Heart right ventricle (tissue), 16 donors: ENCODE data around the gene ASAP2. TPM values are rescaled to one million over a fixed set of nuclear protein-coding genes. Genes with fewer than 3 reads are reported as not detected.

Experiments
- ATAC-seq, 8 donors: fragments of 200-7000 bp; cut with Tn5 transposase; one replicate each; pipeline ENCODE4 v1.9.1; 2020; ENCODE audit warnings: mild to moderate bottlenecking in 8 of 8, moderate library complexity in 8 of 8, moderate number of reproducible peaks in 1 of 8
- DNase-seq, 2 donors: peaks; one replicate each; pipeline ENCODE4 v3.0.0-alpha.2; 2020
- H3K27ac ChIP-seq, 10 donors: fragments of 200-600 bp; sonication (generic) in 2 of 10; one replicate each; pipeline versions ENCODE4 v1.5.0 to v1.8.0; 2020 to 2022; ENCODE audit warnings: mild to moderate bottlenecking in 3 of 10
- H3K27me3 ChIP-seq, 7 donors: fragments of 200-600 bp; one replicate each; pipeline ENCODE4 v1.8.0; 2021 to 2022; ENCODE audit warnings: mild to moderate bottlenecking in 2 of 7
- H3K36me3 ChIP-seq, 9 donors: fragments of 200-600 bp; sonication (generic) in 1 of 9; one replicate each; pipeline versions ENCODE4 v1.5.0 to v1.8.0; 2020 to 2022; ENCODE audit warnings: mild to moderate bottlenecking in 2 of 9
- H3K4me1 ChIP-seq, 9 donors: fragments of 200-600 bp; sonication (generic) in 1 of 9; one replicate each; pipeline versions ENCODE4 v1.5.0 to v1.8.0; 2020 to 2022; ENCODE audit warnings: mild to moderate bottlenecking in 4 of 9
- H3K4me3 ChIP-seq, 10 donors: fragments of 200-600 bp; sonication (generic) in 2 of 10; one replicate each; pipeline versions ENCODE4 v1.5.0 to v1.8.0; 2020 to 2022; ENCODE audit warnings: mild to moderate bottlenecking in 7 of 10, moderate library complexity in 2 of 10
- H3K9me3 ChIP-seq, 11 donors: fragments of 200-600 bp in 10 of 11; sonication (generic) in 2 of 11; one replicate each; pipeline versions ENCODE4 v1.5.0 to v1.8.0; 2013 to 2022; ENCODE audit warnings: mild to moderate bottlenecking in 2 of 11, control low read depth in 1 of 11, moderate library complexity in 1 of 11
- WGBS, 2 donors: extraction: QIAGEN DNeasy Blood & Tissue Kit; methylation state at CpG; one replicate each; pipeline ENCODE4 v1.1.7; 2013; ENCODE audit warnings: inconsistent platforms in 1 of 2; 5-methylcytosine and 5-hydroxymethylcytosine counted together
- intact Hi-C, 10 donors: fragments of 100-400 bp; cut with DNase I; formaldehyde crosslinking; loops; one replicate each; pipeline versions ENCODE4 v1.11.1 to v1.14.2; 2022
- polyA plus RNA-seq, 2 donors: library from polyadenylated mRNA; stranded (reverse); fragments of 200-250 nt; gene quantifications; one replicate each; pipeline ENCODE4 v1.2.3, GENCODE V29; 2013
- total RNA-seq, 10 donors: library from RNA; stranded (reverse); fragmentation: NEBNext Ultra II Directional in 3 of 10; extraction: Animal tissue kit (Norgen Biotek cat#: 25700) in 3 of 10; gene quantifications; one replicate each; pipeline versions ENCODE4 v1.2.1 to v1.2.4, GENCODE V29; 2021 to 2023
- TF ChIP-seq, protein P1 (sequence below), 9 donors: fragments of 200-600 bp; sonication (generic) in 2 of 9; IDR thresholded peaks; one replicate each; pipeline versions ENCODE4 v1.5.0 to v1.8.0; 2021 to 2022; ENCODE audit warnings: antibody characterized with exemption in 9 of 9, mild to moderate bottlenecking in 5 of 9, moderate library complexity in 1 of 9
- donor health status: Arrhythmogenic right ventricular cardiomyopathy.
- donor health status: ischemic (EF 13 %, LVEDD 7.1; RV severe dilation, severe dysfunction).
- donor health status: healthy with polysubstance abuse.
- donor health status: DM: no; HTN: yes; CAD: no.
- donor health status: DM: no; HTN: no; CAD: no.
- donor health status: ischemic (EF 25% LVEDD 6.9; RV normal size, moderate dysfunction).
- donor health status: ischemic (EF 25% LVEDD 5.7; RV mildly dilated, moderate dysfunction).
- donor health status: healthy.
- donor health status: DM: yes; HTN: yes; CAD: no.
- donor health status: Ischemic cardiomyopathy.
- donor health status: ischemic (EF 35%, LVEDD 5.7; RV mildly dilated, moderate dysfunction).
- donor health status: nonischemic (EF 11% LVEDD 7.7; RV severe dilation, severe dysfunction).
- donor health status: DM: yes; HTN: yes; CAD: no.
- donor health status: PGD.
- donor health status: ischemic (EF 29% LVEDD 5.4; RV normal size, mild dysfunction).
- donor health status: nonischemic (EF 23%, LVEDD 6.1; RV moderate dilation, normal function).

The ASAP2 gene
- total and polyA plus RNA-seq, 12 donors = 5.4 to 17.3 (median 11.8) TPM

GRCh38 chr2:9234680-9235146 is 28.1 kb downstream of the ASAP2 start:
- Histone ChIP-seq H3K27me3 (peaks cover 0 to 7% (median 0%) of the 10 kb centered on the region in 7 donors), H3K36me3 (no peaks in the 10 kb centered on the region), H3K4me1 (peaks cover 57 to 100% (median 99%) of the 10 kb centered on the region in 9 donors), H3K27ac (peak overlapping the region; percentile 42 to 93 (median 80)), H3K4me3 (no peak overlapping the region), H3K9me3 (no peaks in the 10 kb centered on the region)
- no peak for DNase-seq
- peak; percentile 6 to 73 (median 55) for ATAC-seq
- 58 to 69% methylated on average over 9 of the region's 9 CpGs for WGBS, 2 donors
- TF ChIP-seq, protein P1, sequence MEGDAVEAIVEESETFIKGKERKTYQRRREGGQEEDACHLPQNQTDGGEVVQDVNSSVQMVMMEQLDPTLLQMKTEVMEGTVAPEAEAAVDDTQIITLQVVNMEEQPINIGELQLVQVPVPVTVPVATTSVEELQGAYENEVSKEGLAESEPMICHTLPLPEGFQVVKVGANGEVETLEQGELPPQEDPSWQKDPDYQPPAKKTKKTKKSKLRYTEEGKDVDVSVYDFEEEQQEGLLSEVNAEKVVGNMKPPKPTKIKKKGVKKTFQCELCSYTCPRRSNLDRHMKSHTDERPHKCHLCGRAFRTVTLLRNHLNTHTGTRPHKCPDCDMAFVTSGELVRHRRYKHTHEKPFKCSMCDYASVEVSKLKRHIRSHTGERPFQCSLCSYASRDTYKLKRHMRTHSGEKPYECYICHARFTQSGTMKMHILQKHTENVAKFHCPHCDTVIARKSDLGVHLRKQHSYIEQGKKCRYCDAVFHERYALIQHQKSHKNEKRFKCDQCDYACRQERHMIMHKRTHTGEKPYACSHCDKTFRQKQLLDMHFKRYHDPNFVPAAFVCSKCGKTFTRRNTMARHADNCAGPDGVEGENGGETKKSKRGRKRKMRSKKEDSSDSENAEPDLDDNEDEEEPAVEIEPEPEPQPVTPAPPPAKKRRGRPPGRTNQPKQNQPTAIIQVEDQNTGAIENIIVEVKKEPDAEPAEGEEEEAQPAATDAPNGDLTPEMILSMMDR (IDR thresholded peaks at IDR 0.05) = no peak
- intact Hi-C loops = no loop called here

DNA sequence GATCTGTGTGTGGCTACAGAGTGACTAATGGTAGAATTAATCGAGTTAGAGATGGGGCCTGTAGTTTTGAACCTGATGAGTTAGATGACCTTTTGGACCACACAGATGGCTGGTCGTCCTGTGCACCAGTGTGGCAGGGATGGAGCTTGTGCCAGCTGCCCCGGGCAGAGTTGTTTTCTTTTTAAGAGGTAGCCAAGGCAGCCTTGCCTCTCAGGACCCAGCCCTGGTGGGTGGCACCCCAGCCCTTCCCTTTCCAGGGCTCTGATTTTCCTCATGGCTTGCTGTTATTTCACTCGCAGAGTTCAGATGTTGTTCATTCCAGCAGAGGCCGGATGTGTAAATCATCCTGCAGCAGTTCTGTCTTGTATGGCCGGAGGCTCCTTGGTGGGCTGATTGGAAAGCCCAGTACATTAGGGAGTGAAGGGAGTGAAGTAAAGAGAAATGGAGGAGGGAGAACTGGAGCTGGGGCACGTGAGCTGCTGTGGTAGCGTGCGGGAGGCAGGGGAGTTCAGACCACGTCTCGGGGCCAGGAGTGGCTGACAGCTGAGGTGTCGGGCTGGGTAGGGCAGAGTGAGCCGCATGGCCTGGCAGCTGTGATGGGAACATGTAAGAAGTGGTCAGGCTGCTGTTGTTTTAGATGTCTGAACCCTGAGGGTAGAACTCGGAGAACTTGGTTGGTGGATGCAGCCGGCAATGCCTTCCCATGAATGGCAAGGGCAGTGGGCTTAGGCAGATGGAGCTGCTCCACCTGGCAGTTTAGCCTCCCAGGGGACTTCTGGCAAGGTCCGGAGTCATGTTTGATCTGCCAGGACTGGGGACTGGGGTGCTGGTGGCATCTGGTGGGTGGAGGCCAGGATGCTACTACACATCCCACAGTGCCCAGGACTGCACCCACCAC is 28.8 kb downstream of the ASAP2 start:
- Histone ChIP-seq H3K9me3 (no peaks in the 10 kb centered on the region), H3K27ac (peak overlapping the region; percentile 42 to 93 (median 80)), H3K4me3 (no peak overlapping the region), H3K36me3 (no peaks in the 10 kb centered on the region), H3K4me1 (peaks cover 50 to 100% (median 93%) of the 10 kb centered on the region in 9 donors), H3K27me3 (peaks cover 0 to 5% (median 0%) of the 10 kb centered on the region in 7 donors)
- 58 to 60% methylated on average over 16 of the region's 16 CpGs for WGBS, 2 donors
- TF ChIP-seq, protein P1 (IDR thresholded peaks at IDR 0.05) = no peak
- intact Hi-C loops = no loop called here
- ATAC-seq (peak in 7 of 8 donors; percentile 7 to 34 (median 28)), DNase-seq (no peak)

- ATAC-seq = no peak
- WGBS, 2 donors = 82% methylated on average over 7 of the region's 7 CpGs
- Histone ChIP-seq H3K27ac (peak overlapping the region; percentile 42 to 93 (median 80)), H3K36me3 (no peaks in the 10 kb centered on the region), H3K4me3 (no peak overlapping the region), H3K27me3 (peaks cover 0 to 5% (median 0%) of the 10 kb centered on the region in 7 donors), H3K9me3 (no peaks in the 10 kb centered on the region), H3K4me1 (peaks cover 46 to 100% (median 92%) of the 10 kb centered on the region in 9 donors)
- DNase-seq = no peak
- TF ChIP-seq, protein P1 (IDR thresholded peaks at IDR 0.05) = no peak
- intact Hi-C loops = no loop called here
These were observed 29.4 kb downstream of the ASAP2 start for GRCh38 chr2:9236045-9236344.

- WGBS, 2 donors = 45 to 60% methylated on average over 6 of the region's 6 CpGs
- DNase-seq (peak in 1 of 2 donors; percentile 57), ATAC-seq (peak in 6 of 8 donors; percentile 24 to 71 (median 56))
- peak overlapping the region in 1 of 10 donors; percentile 3 for H3K4me3 ChIP-seq
- TF ChIP-seq, protein P1 (IDR thresholded peaks at IDR 0.05) = no peak
- intact Hi-C loops = no loop called here
- H3K27me3 ChIP-seq = peaks cover 0 to 5% (median 0%) of the 10 kb centered on the region in 7 donors
- no peaks in the 10 kb centered on the region for H3K36me3 ChIP-seq
- H3K27ac ChIP-seq = peak overlapping the region in 9 of 10 donors; percentile 34 to 93 (median 68)
- H3K4me1 ChIP-seq = peaks cover 37 to 100% (median 92%) of the 10 kb centered on the region in 9 donors
- no peaks in the 10 kb centered on the region for H3K9me3 ChIP-seq
These were observed 30.3 kb downstream of the ASAP2 start for GRCh38 chr2:9236867-9237266.
